NCI-H748 (cell line): ENCODE measurements around the gene TMF1.
A peak's percentile ranks its signal among the peaks of the same experiment; 100 is the strongest.

Experiments
- DNase-seq: peaks from one replicate; lab custom pipeline; 2025; ENCODE audit not compliant: unreplicated experiment; lab: John Stamatoyannopoulos, UW

TMF1 gene

DNA sequence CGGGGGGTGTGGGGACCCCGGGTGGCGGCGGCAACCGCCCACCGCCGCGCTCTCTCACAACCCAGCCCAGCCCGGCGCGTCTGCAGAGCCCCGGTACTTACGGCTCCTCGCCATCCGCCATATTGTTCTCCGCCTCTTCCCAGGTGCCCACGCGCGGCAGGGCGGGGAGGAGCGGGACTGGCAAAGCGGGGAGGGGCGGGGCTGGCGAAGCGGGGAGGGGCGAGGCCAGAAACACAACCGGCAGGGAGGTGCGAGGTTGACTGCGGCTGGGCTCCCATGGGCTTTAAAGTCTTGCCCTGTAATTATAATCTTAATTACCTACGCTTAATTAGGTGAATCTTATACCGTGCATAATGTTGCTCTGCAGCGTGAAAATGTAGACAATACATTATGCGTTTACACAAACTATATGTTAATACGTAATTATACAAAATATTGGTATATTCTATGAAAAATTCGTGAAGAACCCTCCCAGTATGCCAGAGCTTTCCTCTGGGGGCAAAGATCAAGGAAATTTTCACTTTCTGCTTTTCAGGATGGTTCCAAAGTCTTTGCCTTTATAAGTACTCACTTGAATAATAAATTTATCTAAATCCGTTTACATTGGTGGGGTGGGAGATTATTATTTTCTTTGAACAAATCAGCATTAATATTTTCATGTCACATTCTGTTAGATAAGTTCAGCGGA, 28.2 kb upstream of the TMF1 start, which contains the start of gene UBA3:
UBA3 (minus strand) TSS at position 133 of the 688 bp plus-strand sequence; CDS start at position 121, 12 bp downstream.
- peak; percentile 88 for DNase-seq

DNA sequence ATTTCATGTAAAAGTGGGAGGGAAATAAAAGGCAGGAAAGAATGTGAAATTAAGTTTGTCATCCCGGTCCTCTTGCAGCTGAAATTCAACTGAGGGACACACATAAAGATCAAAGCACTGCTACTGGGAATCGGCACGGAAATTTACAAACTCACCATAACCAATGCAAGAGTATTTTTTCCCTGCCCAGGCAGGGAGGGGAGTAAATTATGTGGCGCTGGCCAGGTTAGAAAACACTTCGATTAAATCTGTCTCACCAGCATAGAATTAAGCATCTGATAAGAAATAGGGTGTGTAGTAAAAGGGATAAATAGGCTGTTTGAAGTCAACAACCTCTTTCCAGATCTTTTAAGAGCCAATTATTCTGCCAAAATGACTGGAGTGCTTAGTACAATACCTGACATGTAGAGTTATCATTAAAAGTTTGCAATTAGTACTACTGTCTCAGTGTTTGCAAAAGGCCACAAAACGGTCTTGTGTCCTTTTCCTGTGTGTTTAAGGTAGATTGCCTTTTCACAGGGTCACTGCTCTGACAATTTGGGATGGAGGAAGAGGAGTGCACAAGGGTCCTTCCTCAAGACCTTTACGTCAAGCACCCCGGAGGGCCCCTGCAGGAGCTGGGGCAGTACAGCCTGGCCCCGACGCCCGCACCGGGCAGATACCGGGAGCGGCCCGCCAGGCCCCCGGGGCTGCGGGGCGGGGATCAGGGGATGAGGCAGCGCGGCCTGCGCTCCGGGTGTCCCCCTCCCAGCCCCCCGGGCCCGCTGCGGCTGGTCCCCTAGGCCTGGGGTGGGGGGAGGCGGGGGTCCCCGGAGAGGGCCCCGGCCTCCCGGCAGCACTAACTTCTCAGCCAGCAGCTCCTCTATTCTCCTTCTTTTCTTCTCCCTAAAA, 27.4 kb upstream of the TMF1 start:
- peak; percentile 9 for DNase-seq

DNA sequence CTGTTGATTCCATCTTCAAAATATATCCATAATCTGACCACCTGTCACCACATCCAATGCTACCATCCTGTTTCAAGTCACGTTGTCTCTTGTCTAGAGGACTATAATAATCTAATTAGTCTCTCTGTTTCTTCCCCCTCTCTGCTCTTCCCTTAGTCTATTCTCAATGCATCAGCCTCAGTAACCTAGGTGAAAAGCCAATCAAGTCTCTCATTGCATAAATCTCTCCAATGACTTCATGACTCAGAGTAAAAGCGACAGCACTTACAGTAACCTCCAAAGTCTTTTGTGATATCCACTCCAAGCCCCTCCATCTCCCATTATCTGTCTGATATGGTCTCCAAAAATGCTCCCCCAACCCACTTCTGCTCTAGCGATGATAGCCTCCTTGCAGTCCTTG, 20.8 kb upstream of the TMF1 start:
- no peak for DNase-seq

DNA sequence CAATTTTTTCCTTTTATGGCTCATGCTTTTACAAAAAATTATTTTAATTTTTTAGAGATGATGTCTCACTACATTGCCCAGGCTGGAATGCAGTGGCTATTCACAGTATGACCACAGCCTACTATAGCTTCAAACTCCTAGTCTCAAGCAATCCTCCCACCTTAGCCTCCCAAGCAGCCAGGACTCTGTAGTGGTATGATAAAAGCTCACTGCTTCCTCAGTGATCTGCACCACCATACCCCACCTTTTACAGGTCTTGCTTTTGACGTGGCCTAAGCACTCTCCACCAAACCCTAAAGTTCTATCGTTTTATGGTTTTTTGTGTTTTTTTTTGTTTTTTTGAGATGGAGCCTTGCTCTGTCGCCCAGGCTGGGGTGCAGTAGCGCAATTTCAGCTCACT, 14.0 kb upstream of the TMF1 start:
- DNase-seq: no peak

DNA sequence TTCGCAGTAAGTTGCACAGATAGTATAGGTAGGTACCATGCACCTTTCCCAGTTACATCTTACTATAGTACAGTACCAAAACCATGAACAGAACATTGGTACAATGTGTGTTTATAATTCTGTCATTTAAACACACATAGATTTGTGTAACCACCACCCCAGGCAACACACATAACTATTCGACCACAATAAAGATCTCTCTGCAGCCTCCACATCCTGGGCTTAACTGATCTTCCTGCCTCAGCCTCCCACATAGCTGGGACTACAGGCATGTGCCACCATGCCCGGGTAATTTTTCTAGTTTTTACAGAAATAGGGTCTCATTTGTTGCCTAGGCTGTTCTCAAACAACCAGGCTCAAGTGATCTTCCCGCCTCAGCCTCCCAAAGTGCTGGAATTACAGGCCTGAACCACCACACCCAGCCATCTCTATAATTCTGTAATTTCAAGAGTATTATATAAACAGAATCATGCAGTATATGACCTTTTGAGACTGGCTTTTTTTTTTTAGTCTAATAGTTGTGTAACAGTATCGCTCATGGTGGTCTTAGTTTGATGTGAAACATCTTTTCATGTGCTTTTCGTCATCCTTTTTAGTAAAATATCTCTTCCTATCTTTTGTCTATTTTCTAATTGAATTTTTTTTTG, 13.3 kb upstream of the TMF1 start:
- no peak for DNase-seq

DNA sequence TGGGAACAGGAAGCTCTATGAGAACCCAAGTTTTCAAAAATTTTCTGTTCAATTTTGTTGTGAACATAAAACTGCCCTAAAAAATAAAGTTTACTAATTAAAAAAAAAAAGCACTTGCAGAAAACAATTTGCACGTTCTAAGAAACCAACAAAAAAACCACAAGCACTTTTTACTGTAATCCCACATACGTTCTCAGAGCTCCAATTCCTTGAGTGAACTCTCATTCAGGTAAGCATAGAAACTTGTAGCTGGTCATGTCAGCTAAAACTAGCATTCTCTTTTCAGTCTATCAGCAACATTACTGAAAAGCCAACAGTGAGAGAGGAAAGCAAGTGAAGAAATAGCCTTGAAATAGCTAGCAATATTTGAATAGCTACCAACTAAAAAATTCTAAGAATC, 11.5 kb upstream of the TMF1 start:
- DNase-seq: no peak

DNA sequence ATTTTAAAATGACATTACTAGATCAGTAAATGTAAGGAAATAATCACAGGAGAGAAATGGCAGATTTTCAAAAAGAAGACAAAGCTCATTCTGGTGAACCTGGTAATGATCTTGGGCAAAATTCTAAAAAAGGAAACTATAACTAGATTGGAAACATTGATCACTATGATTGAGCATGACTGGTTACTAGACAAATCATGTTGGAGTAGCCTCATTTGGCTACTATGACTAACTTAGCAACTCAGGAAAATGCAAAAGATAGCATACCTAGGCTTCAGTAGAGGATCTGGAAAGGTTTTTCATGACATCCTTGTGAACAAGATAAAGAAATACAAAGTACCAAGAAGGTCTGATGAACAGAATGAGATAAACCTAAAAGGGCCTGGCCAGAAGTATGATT, 7.6 kb upstream of the TMF1 start:
- no peak for DNase-seq

DNA sequence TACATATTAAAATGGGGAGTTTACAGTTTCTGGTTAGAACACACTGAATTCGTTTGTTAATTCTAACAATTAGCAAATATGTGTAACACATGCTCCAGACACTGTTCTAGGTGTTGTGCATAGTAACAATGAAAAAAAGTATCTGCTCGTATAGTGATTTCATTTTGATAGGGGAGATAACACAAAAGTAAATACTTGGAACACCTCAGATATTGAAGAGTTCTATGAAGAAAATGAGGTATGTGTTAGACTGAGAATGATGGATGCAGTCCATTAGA, 6.8 kb upstream of the TMF1 start:
- DNase-seq: no peak

DNA sequence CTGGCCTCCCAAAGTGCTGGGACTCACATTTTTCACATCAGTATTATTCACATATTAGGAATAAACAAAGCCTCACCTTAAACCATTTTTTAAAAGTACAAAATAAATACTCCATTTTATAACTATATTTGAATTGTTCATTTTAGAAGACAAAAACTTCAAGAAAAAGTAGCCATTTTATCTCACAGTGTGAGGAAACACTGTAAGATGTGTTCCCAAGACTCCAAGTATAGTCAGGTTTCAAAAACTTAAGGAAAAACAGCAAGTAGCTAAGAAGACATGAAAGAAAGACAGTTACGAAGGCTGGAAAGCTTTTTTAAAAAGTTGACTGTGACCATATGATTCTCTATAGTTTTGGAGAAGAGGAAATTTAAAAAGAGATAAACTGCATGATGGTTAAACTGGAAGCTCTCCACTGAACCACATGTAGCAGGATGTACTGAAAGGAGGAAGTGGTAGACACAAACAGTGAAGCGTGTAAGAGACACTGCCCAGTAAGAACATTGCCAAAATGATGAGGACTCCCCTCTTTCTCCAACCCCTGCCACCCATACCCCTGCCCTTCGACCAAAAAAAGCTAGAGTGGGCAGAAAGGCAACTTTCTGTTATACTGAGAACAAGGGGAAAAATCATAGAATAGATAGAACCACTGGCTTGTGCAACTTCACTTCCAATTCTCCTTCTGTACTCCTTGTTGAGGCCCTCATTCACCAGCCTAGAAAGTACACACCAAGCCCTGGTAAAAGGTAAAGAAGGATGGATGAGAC, 6.2 kb upstream of the TMF1 start:
- DNase-seq: no peak

DNA sequence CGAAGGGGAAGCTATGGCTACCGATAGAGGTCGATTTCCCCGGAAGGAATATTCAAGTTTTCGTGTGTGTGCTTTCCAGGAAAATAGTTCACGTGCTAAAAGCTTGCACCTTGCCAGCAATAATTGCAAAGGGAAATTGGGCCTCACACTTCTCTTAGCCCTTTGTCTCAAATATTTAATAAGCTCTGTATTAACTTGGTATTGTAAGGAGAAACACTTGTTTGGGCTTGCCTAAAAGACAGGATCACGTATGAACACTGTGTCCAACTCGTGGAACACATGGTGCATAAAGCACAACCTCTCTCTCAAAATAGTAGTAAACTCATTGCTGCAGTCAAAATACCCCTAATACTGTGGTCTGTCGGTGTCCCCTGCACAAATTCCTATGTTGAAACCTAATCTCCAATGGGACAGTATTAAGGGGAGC, 352 bp upstream of the TMF1 start:
- DNase-seq: no peak

DNA sequence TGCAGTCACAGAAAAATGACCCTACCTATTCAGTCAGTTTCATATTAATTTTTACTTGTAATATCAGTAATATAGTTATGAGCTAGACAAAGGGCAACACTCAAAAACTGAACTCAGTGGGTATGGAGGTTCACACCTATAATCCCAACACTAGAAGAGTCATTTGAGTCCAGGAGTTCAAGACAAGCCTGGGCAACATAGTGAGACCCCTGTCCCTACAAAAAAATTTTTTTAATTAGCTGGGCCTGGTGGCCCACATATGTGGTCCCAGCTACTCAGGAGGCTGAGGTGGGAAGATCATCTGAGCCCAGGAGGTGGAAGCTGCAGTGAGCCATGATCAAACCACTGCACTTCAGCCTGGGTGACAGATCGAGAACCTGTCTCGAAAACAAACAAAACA, 3.1 kb downstream of the TMF1 start:
- no peak for DNase-seq

DNA sequence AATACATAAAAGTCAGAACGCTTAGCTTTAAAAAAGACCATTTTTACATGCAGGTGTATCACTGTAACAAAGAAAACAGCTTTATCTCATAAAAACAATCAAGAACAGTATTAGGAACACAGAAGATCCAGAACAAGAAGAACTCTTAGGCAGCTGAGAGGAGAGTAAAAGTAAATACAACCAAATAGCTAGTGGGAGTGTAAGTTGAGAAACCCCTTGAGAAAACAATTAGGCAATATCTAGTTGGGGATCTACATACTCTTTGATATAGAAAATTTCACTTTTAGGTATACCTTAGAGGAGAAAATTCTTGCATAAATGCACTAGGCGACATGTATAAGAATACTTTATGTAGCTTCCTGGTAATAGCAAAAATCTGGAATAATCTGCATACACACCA, 7.5 kb downstream of the TMF1 start:
- DNase-seq: no peak

DNA sequence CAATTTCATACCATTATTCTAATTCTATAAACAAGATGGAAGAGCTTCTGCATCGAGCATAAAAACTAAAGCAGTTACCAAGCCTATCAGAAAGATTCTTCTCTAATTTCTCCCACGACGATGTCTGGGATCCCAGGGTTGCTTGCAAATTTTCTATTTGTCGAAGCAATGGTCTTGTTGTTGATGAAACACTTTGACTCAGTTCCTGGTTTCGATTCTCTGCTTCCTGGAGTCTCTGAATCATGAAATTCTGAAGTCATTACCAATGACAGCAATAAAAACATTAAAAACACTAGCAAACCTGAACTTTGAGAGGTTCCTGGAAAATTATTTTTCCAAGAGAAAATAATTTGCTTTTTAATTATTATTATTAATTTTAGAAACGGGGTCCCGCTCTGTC, 18.7 kb downstream of the TMF1 start:
- no peak for DNase-seq

DNA sequence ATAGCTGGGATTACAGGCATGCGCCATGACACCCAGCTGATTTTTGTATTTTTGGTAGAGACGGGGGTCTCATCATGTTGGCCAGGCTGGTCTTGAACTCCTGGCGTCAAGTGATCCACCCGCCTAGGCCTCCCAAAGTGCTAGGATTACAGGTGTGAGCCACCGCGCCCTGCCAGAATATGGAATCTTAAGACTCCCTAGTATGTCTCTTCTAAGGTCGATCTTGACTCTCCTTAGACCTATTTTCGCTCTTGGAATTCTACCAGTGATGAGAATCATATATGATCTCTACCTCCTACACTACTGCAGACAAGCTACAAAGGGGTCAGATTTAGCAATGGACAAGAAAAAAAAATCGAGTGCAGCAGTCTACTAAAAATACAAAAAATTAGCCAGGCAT, 19.4 kb downstream of the TMF1 start:
- DNase-seq: no peak

DNA sequence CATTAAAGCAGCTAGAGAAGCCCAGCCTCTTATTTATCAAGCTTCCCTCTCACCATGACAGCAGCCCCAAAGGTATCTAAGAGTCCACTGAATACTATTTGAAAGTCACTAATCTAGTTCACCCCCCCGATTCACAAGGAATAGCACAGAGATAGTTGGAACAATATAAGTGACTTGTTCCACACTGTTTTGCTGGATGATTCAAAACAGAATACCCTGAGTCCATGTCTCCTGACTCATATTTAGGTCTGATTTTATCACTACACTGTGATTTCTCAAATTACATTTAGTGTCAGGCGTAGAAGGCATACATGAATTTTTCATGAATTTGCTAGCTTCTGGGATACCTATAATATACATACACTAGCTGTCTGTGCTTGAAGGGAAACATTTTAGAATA, 20.0 kb downstream of the TMF1 start:
- no peak for DNase-seq

DNA sequence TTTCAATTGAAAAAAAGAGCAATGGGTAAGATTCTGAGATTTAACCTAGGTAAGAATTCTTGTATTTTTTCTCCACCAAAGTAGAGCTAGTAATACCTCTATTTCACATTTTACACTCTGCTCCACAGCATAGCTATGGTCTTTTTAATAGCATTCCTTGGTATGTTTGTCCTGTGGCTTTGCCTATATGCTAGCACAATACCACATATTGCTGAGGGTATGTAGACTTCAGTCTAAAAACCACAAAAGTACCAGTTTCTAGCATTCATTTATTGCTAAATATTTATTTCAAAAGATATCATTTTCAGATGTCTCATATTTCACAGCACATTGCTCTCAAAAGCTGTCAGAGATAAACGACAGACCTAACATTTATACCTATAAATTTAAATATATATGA, 20.5 kb downstream of the TMF1 start:
- DNase-seq: no peak

DNA sequence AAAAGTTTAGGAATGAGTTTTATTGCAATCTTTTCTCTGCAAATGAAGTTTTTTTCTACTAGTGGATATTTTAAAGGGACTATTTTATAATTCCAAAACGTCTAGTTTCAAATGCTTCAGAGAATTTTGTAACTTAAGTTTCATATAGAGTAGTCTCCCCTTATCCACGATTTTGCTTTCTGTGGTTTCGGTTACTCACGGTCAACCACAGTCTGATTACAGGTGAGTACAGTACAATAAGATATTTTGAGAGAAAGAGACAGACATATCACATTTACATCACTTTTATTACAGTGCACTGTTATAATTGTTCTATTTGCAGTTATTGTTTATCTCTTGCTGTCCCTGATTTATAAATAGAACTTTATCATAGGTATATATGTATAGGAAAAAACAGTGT, 31.3 kb downstream of the TMF1 start:
- no peak for DNase-seq

DNA sequence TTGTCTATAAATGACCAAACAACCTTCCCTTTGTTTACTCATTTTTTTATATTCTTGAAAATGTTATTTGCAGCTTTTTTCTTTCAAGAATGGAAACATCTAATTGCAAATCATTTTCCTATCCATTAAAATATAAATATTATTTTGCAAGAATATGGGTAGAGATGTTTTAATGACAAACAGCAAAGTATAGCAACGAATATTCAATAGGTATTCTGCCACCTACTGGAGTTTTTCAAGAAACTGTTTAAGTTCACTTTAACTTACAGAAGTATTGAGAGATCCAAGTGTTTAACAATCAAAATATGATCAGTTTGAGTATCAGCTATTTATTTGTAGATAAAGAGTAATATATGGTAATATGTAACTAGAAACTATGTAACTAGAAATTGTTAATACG, 31.7 kb downstream of the TMF1 start:
- no peak for DNase-seq

DNA sequence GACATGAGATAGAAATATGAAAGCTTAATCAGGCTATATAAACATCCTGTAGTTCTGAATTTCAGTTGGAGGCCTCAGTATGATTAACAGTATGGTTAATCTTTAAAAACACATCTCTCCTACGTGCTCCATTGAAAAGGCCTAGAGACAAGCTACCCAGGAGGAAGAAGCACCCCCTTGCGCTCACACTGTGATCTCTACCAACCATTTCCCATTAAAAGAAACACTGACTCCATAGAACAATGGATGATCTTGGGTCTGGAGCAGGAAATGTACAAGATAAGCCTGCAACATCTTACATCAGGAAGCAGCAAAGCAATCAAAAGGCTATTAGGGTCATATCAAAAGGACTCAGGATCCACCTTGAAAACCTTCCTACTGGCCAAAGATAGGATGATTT, 35.2 kb downstream of the TMF1 start:
- no peak for DNase-seq

DNA sequence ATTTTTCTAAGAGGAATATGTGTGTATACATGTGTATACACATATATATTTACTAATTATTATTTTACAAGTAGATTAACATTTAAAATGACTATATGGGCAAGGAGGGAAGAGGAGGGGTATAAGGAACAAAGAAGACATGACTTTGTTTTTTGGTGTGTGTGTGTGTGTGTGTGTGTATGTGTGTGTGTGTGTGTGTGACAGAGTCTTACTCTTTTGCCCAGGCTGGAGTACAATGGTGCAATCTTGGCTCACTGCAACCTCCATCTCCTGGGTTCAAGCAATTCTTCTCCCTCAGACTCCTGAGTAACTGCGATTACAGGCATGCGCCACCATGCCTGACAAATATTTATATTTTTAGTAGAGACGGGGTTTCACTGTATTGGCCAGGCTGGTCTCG, 36.0 kb downstream of the TMF1 start:
- no peak for DNase-seq

DNA sequence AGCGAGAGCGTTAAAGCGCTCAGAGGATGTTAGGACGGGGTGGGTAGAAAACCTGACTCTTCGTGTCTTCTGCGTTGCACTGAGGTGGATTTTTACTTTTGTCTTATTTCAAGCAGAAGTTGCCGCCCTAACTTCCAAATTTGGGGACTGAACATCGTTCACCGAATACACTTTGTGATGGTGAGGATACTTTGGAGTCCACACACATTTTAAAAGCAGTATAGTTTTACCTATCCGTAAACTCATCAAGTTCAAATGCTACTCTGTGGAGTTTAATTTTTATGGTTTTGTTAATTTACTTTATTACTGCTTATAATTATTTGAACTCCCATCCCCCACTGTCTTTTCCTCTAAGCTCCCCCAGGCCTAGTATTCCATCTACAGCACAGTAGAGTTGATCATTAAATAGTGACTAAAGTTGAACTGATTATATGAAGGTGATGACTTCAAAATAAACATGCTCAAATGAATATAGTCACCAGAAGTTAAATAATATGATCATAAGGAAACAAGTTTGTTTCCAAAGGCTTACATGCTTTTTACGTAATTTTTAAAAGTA, 38.0 kb downstream of the TMF1 start:
- no peak for DNase-seq
